ENCODE data around the gene NELFB. TPM values are rescaled to one million over a fixed set of nuclear protein-coding genes. Genes with fewer than 3 reads are reported as not detected.

The NELFB gene
- total and polyA plus RNA-seq, 3 donors from 2014 or later, result 55.0 to 76.7 (median 60.9) TPM

- 71 to 74% methylated on average over 92 to 117 of the region's 139 CpGs for WGBS, 2 donors
- no peak overlapping the region for H3K27ac ChIP-seq
Measured at GRCh38 chr9:137278721-137279711, 23.9 kb downstream of the NELFB start.

GRCh38 chr9:137279741-137280473 lies 24.8 kb downstream of the NELFB start:
- H3K4me3 ChIP-seq, result peak overlapping the region in 1 of 2 donors; percentile 59
- H3K27me3 ChIP-seq, result no peaks in the 10 kb centered on the region
- peaks cover 12% of the 10 kb centered on the region for H3K4me1 ChIP-seq
- H3K27ac ChIP-seq, result no peak overlapping the region
- no peaks in the 10 kb centered on the region for H3K9me3 ChIP-seq
- 79 to 90% methylated on average over 9 to 36 of the region's 41 CpGs for WGBS, 2 donors
- no peaks in the 10 kb centered on the region for H3K36me3 ChIP-seq (ENCODE audit: low read depth, missing control alignments)
- DNase-seq, result no peak
- intact Hi-C loops (cut with DNase I; ENCODE audit: low total_unique reads), result no loop called here
- TF ChIP-seq CTCF (IDR thresholded peaks at IDR 0.05) (no peak), POLR2A (IDR thresholded peaks at IDR 0.05) (no peak)

More at GRCh38 chr9:137278721-137279711, 23.9 kb downstream of the NELFB start:
- Histone ChIP-seq H3K9me3 (no peaks in the 10 kb centered on the region), H3K4me3 (peak overlapping the region in 1 of 2 donors; percentile 59), H3K36me3 (ENCODE audit: low read depth, missing control alignments) (no peaks in the 10 kb centered on the region), H3K27me3 (no peaks in the 10 kb centered on the region), H3K4me1 (peaks cover 12% of the 10 kb centered on the region)
- DNase-seq, result no peak
- intact Hi-C loops (cut with DNase I; ENCODE audit: low total_unique reads), result no loop called here
- TF ChIP-seq CTCF (IDR thresholded peaks at IDR 0.05), result no peak
- TF ChIP-seq POLR2A (IDR thresholded peaks at IDR 0.05), result no peak

GRCh38 chr9:137280474-137281344 lies 25.6 kb downstream of the NELFB start:
- TF ChIP-seq CTCF (IDR thresholded peaks at IDR 0.05) (no peak), POLR2A (IDR thresholded peaks at IDR 0.05) (no peak)
- Histone ChIP-seq H3K36me3 (ENCODE audit: low read depth, missing control alignments) (no peaks in the 10 kb centered on the region), H3K27ac (no peak overlapping the region), H3K4me3 (peak overlapping the region in 1 of 2 donors; percentile 29), H3K4me1 (peaks cover 12% of the 10 kb centered on the region), H3K27me3 (no peaks in the 10 kb centered on the region), H3K9me3 (no peaks in the 10 kb centered on the region)
- DNase-seq, result no peak
- intact Hi-C loops (cut with DNase I; ENCODE audit: low total_unique reads), result no loop called here
- 50 to 60% methylated on average over 39 to 75 of the region's 85 CpGs for WGBS, 2 donors

- TF ChIP-seq POLR2A (IDR thresholded peaks at IDR 0.05) (no peak), CTCF (IDR thresholded peaks at IDR 0.05) (no peak)
- no peaks in the 10 kb centered on the region for H3K36me3 ChIP-seq (ENCODE audit: low read depth, missing control alignments)
- no peaks in the 10 kb centered on the region for H3K27me3 ChIP-seq
- H3K27ac ChIP-seq, result no peak overlapping the region
- peak overlapping the region in 1 of 2 donors; percentile 29 for H3K4me3 ChIP-seq
- no peak for DNase-seq
- WGBS, 2 donors, result 42 to 52% methylated on average over 8 to 38 of the region's 39 CpGs
- H3K4me1 ChIP-seq, result peaks cover 7% of the 10 kb centered on the region
- H3K9me3 ChIP-seq, result no peaks in the 10 kb centered on the region
- intact Hi-C loops (cut with DNase I; ENCODE audit: low total_unique reads), result no loop called here
Measured at GRCh38 chr9:137281345-137282116, 26.4 kb downstream of the NELFB start.

Data from testis (tissue), 3 donors.